Natural killer cell (primary cell): ENCODE measurements around the gene GABARAPL1. TPM values are rescaled to one million over a fixed set of nuclear protein-coding genes. Genes with fewer than 3 reads are reported as not detected.
"Not testable (repeated sequence)": the region's sequence is repeated elsewhere in the genome, so short reads cannot be mapped to it uniquely, and the experiment has no call there.

Source experiments
- ATAC-seq, 3 donors: fragments of 150-1000 bp in 2 of 3; fragments of 200-7000 bp in 1 of 3; cut with Tn5 transposase; 1 replicate in 1 of 3; 2 replicates in 2 of 3; pipeline ENCODE4 v1.10.0; 2021; ENCODE audit warnings: mild to moderate bottlenecking in 2 of 3, moderate library complexity in 2 of 3
- DNase-seq, 2 donors: peaks; one replicate each; pipeline versions ENCODE4 v3.0.0 to v3.0.0-alpha.2; 2013 to 2021; ENCODE audit warnings: mixed read lengths in 1 of 2
- H3K27ac ChIP-seq: one replicate; pipeline ENCODE4 v1.5.1; 2013; ENCODE audit warnings: mild to moderate bottlenecking, low read length
- H3K27me3 ChIP-seq: one replicate; pipeline ENCODE4 v1.6.1; 2013; ENCODE audit warnings: low read length; ENCODE audit not compliant: control insufficient read depth, insufficient read depth
- H3K36me3 ChIP-seq: one replicate; pipeline ENCODE4 v1.6.1; 2013; ENCODE audit warnings: low read length; ENCODE audit not compliant: control insufficient read depth, insufficient read depth
- H3K4me1 ChIP-seq: one replicate; pipeline ENCODE4 v1.6.1; 2013; ENCODE audit warnings: low read length; ENCODE audit not compliant: control insufficient read depth, insufficient read depth
- H3K4me3 ChIP-seq: one replicate; pipeline ENCODE4 v1.5.1; 2013; ENCODE audit warnings: low read length
- H3K9me3 ChIP-seq: one replicate; pipeline ENCODE4 v1.6.1; 2013; ENCODE audit warnings: low read length; ENCODE audit not compliant: control insufficient read depth, insufficient read depth
- H3K27ac Mint-ChIP-seq, 2 donors: one replicate each; pipeline ENCODE4 v1.8.0; 2022; ENCODE audit warnings: mild to moderate bottlenecking in 2 of 2, mixed read lengths in 2 of 2, moderate library complexity in 1 of 2
- H3K27me3 Mint-ChIP-seq, 2 donors: one replicate each; pipeline ENCODE4 v1.8.0; 2022; ENCODE audit warnings: low read depth in 2 of 2, mixed read lengths in 2 of 2
- H3K36me3 Mint-ChIP-seq: one replicate; pipeline ENCODE4 v1.8.0; 2022; ENCODE audit warnings: mixed read lengths
- H3K4me1 Mint-ChIP-seq, 2 donors: one replicate each; pipeline ENCODE4 v1.8.0; 2022; ENCODE audit warnings: mixed read lengths in 2 of 2
- H3K4me3 Mint-ChIP-seq: one replicate; pipeline ENCODE4 v1.8.0; 2022; ENCODE audit warnings: mild to moderate bottlenecking, moderate library complexity, mixed read lengths
- H3K9me3 Mint-ChIP-seq, 2 donors: one replicate each; pipeline ENCODE4 v1.8.0; 2022; ENCODE audit warnings: mixed read lengths in 2 of 2
- CTCF ChIP-seq: fragments of 200-600 bp; IDR thresholded peaks from one replicate; pipeline ENCODE4 v1.8.0; 2022; ENCODE audit warnings: antibody characterized with exemption
- WGBS: methylation state at CpG from one replicate; pipeline ENCODE4 v1.1.7; 2013; ENCODE audit warnings: missing lambda C conversion rate; ENCODE audit not compliant: insufficient coverage; 5-methylcytosine and 5-hydroxymethylcytosine counted together
- intact Hi-C: fragments of 100-400 bp; cut with micrococcal nuclease; formaldehyde crosslinking; loops from one replicate; pipeline ENCODE4 v1.14.2; 2022
- total RNA-seq, 4 donors: library from RNA; stranded (reverse); fragments of 120-200 nt in 1 of 4; gene quantifications; one replicate each; pipeline versions ENCODE4 v1.2.3 to v1.2.4, GENCODE V29; 2013 to 2022

GABARAPL1 gene
- total RNA-seq, 3 donors from 2014 or later (not counting 1 experiment from before 2014, with no cell fraction given): 157 to 233 (median 160) TPM

GRCh38 chr12:10197879-10198278 is 14.8 kb upstream of the GABARAPL1 start:
- Histone ChIP-seq H3K9me3 (no peaks in the 10 kb centered on the region), H3K27me3 (no peaks in the 10 kb centered on the region), H3K4me3 (no peak overlapping the region), H3K36me3 (no peaks in the 10 kb centered on the region), H3K27ac (no peak overlapping the region), H3K4me1 (peaks cover 31% of the 10 kb centered on the region)
- peak overlapping the region; percentile 68 for H3K4me3 Mint-ChIP-seq
- 49% methylated on average over 5 of the region's 5 CpGs for WGBS
- no peak for TF ChIP-seq CTCF
- peaks cover 7 to 10% of the 10 kb centered on the region in 2 donors for H3K27me3 Mint-ChIP-seq
- no peaks in the 10 kb centered on the region for H3K9me3 Mint-ChIP-seq
- DNase-seq: peak in 1 of 2 donors; percentile 27
- H3K36me3 Mint-ChIP-seq: no peaks in the 10 kb centered on the region
- H3K27ac Mint-ChIP-seq: peak overlapping the region; percentile 67 to 83
- intact Hi-C loops: loop anchor here (2.0 kb wide), 1 partner anchor 15 kb away; the partner anchor contains the start of gene GABARAPL1
- peaks cover 28 to 37% of the 10 kb centered on the region in 2 donors for H3K4me1 Mint-ChIP-seq
- ATAC-seq: peak; percentile 88 to 90 (median 88)

GRCh38 chr12:10204495-10204894 is 8.2 kb upstream of the GABARAPL1 start:
- H3K4me1 Mint-ChIP-seq, H3K27ac Mint-ChIP-seq, ATAC-seq, H3K4me3 ChIP-seq, H3K4me3 Mint-ChIP-seq, H3K9me3 Mint-ChIP-seq, H3K36me3 ChIP-seq, H3K4me1 ChIP-seq, intact Hi-C loops, H3K36me3 Mint-ChIP-seq, H3K27ac ChIP-seq, DNase-seq, H3K27me3 ChIP-seq, H3K9me3 ChIP-seq: not testable (repeated sequence)
- 86% methylated on average over 1 of the region's 2 CpGs for WGBS
- peaks cover 5 to 21% of the 10 kb centered on the region in 2 donors for H3K27me3 Mint-ChIP-seq

GRCh38 chr12:10205220-10205807 is 7.4 kb upstream of the GABARAPL1 start:
- H3K4me3 Mint-ChIP-seq: no peak overlapping the region
- H3K9me3 ChIP-seq: no peaks in the 10 kb centered on the region
- no peak overlapping the region for H3K4me3 ChIP-seq
- H3K27me3 Mint-ChIP-seq: peaks cover 5 to 21% of the 10 kb centered on the region in 2 donors
- H3K9me3 Mint-ChIP-seq: no peaks in the 10 kb centered on the region
- TF ChIP-seq CTCF: no peak
- 96% methylated on average over 3 of the region's 3 CpGs for WGBS
- DNase-seq (no peak), ATAC-seq (no peak)
- H3K27ac ChIP-seq: no peak overlapping the region
- H3K4me1 Mint-ChIP-seq: peaks cover 0 to 4% of the 10 kb centered on the region in 2 donors
- intact Hi-C loops: no loop called here
- H3K27me3 ChIP-seq: no peaks in the 10 kb centered on the region
- H3K4me1 ChIP-seq: no peaks in the 10 kb centered on the region
- no peaks in the 10 kb centered on the region for H3K36me3 ChIP-seq
- H3K27ac Mint-ChIP-seq: no peak overlapping the region
- no peaks in the 10 kb centered on the region for H3K36me3 Mint-ChIP-seq

GRCh38 chr12:10207136-10207535 is 5.5 kb upstream of the GABARAPL1 start:
- Mint-ChIP-seq H3K4me3 (no peak overlapping the region), H3K36me3 (no peaks in the 10 kb centered on the region), H3K4me1 (peaks cover 4 to 8% of the 10 kb centered on the region in 2 donors), H3K9me3 (no peaks in the 10 kb centered on the region), H3K27ac (no peak overlapping the region), H3K27me3 (peaks cover 5 to 15% of the 10 kb centered on the region in 2 donors)
- ATAC-seq: no peak
- Histone ChIP-seq H3K36me3 (no peaks in the 10 kb centered on the region), H3K9me3 (no peaks in the 10 kb centered on the region), H3K4me3 (no peak overlapping the region), H3K27ac (no peak overlapping the region), H3K27me3 (no peaks in the 10 kb centered on the region), H3K4me1 (peaks cover 4% of the 10 kb centered on the region)
- no peak for TF ChIP-seq CTCF
- no peak for DNase-seq
- intact Hi-C loops: no loop called here
- WGBS: 11% methylated on average over 1 of the region's 2 CpGs
